CD4-positive, alpha-beta T cell (primary cell): Measurements from ENCODE around the gene GSTM1. TPM values are rescaled to one million over a fixed set of nuclear protein-coding genes. Genes with fewer than 3 reads are reported as not detected.

ENCODE experiments used
- ATAC-seq: fragments of 200-7000 bp; cut with Tn5 transposase; one replicate; pipeline ENCODE4 v1.10.0; 2022; ENCODE audit warnings: mild to moderate bottlenecking; ENCODE audit not compliant: poor library complexity
- CTCF ChIA-PET: fragments of 350-600 bp; sonication (Branson Sonifier 250); formaldehyde crosslinking; loops from one replicate; lab custom pipeline; 2021; ENCODE audit warnings: antibody characterized with exemption, inconsistent platforms; lab: Charles Lee
- POLR2A ChIA-PET: fragments of 350-600 bp; sonication (Branson Sonifier 250); formaldehyde crosslinking; loops from one replicate; lab custom pipeline; 2021; ENCODE audit warnings: antibody characterized with exemption, inconsistent platforms; lab: Charles Lee
- DNase-seq, 14 experiments: peaks; one replicate each; pipeline ENCODE4 v3.0.0-alpha.2; 2013 to 2020; ENCODE audit warnings: mixed read lengths in 2 of 14
- H3K27ac ChIP-seq, 2 donors: one replicate each; pipeline versions ENCODE4 v1.5.1 to v1.7.0; 2013; ENCODE audit warnings: low read length in 2 of 2, low read depth in 1 of 2, mild to moderate bottlenecking in 1 of 2
- H3K27me3 ChIP-seq, 2 experiments: 1 replicate in 1 of 2; 2 replicates in 1 of 2; pipeline versions ENCODE4 v1.6.1 to v1.7.0; 2013; ENCODE audit warnings: low read length in 2 of 2, control low read depth in 1 of 2, mild to moderate bottlenecking in 1 of 2, moderate library complexity in 1 of 2; ENCODE audit not compliant: insufficient read depth in 2 of 2, control insufficient read depth in 1 of 2
- H3K36me3 ChIP-seq: one replicate; pipeline ENCODE4 v1.6.1; 2013; ENCODE audit warnings: low read length, control low read depth; ENCODE audit not compliant: insufficient read depth
- H3K4me1 ChIP-seq: one replicate; pipeline ENCODE4 v1.6.1; 2013; ENCODE audit warnings: low read length, control low read depth; ENCODE audit not compliant: insufficient read depth
- H3K4me3 ChIP-seq: one replicate; pipeline ENCODE4 v1.5.1; 2013; ENCODE audit warnings: mild to moderate bottlenecking, low read length, moderate library complexity
- H3K9me3 ChIP-seq, 2 experiments: 1 replicate in 1 of 2; 2 replicates in 1 of 2; pipeline versions ENCODE4 v1.6.1 to v1.7.0; 2013; ENCODE audit warnings: low read length in 2 of 2, mild to moderate bottlenecking in 2 of 2, control low read depth in 1 of 2, moderate library complexity in 1 of 2; ENCODE audit not compliant: control insufficient read depth in 1 of 2, insufficient read depth in 1 of 2
- H3K27ac Mint-ChIP-seq: one replicate; pipeline ENCODE4 v1.8.0; 2020; ENCODE audit warnings: mixed read lengths
- H3K27me3 Mint-ChIP-seq: one replicate; pipeline ENCODE4 v1.8.0; 2021; ENCODE audit warnings: mixed read lengths
- H3K36me3 Mint-ChIP-seq: one replicate; pipeline ENCODE4 v1.8.0; 2021; ENCODE audit warnings: low read depth, mixed read lengths
- H3K4me1 Mint-ChIP-seq: one replicate; pipeline ENCODE4 v1.8.0; 2021; ENCODE audit warnings: low read depth, mixed read lengths
- H3K4me3 Mint-ChIP-seq: one replicate; pipeline ENCODE4 v1.8.0; 2020; ENCODE audit warnings: mild to moderate bottlenecking, mixed read lengths
- H3K9me3 Mint-ChIP-seq: one replicate; pipeline ENCODE4 v1.8.0; 2020; ENCODE audit warnings: mixed read lengths
- CTCF ChIP-seq: fragments of 200-600 bp; IDR thresholded peaks from one replicate; pipeline ENCODE4 v1.8.0; 2022; ENCODE audit warnings: antibody characterized with exemption, mild to moderate bottlenecking
- intact Hi-C, 2 experiments: fragments of 100-400 bp; cut with DNase I in 1 of 2; cut with micrococcal nuclease in 1 of 2; formaldehyde crosslinking; loops; one replicate each; pipeline versions ENCODE4 v1.15.1 to v1.9.0; 2023 to 2025; cut with DNase I, micrococcal nuclease
- total RNA-seq, 174 experiments: library from RNA in 2 of 174; stranded (reverse) in 2 of 174; gene quantifications; one replicate each; pipeline ENCODE4 v1.2.3 and lab custom pipeline; 2021 to 2026

The GSTM1 gene
- total RNA-seq, 2 experiments from 2014 or later: 31.9 to 36.2 TPM

- H3K4me3 Mint-ChIP-seq: no peak overlapping the region
- H3K9me3 Mint-ChIP-seq: no peaks in the 10 kb centered on the region
- H3K27ac Mint-ChIP-seq: no peak overlapping the region
- H3K4me1 Mint-ChIP-seq: peaks cover 18% of the 10 kb centered on the region
- H3K27me3 Mint-ChIP-seq: no peaks in the 10 kb centered on the region
- intact Hi-C loops: loop anchor here in 1 of 2 experiments (5.0 kb wide), 1 partner anchor 49 kb away; no protein-coding TSS in a partner anchor
- H3K36me3 ChIP-seq: no peaks in the 10 kb centered on the region
- CTCF ChIA-PET: interaction anchor here (0.9 kb wide), 1 partner anchor 21 kb away, joined by 3 read pairs; no protein-coding TSS in a partner anchor
- DNase-seq (peak in 1 of 14 experiments; percentile 1), ATAC-seq (no peak)
- peaks cover 44% of the 10 kb centered on the region for H3K36me3 Mint-ChIP-seq
- no peak for TF ChIP-seq CTCF
- H3K27ac ChIP-seq: no peak overlapping the region
- H3K9me3 ChIP-seq: no peaks in the 10 kb centered on the region
- no peaks in the 10 kb centered on the region for H3K27me3 ChIP-seq
- POLR2A ChIA-PET: no interaction called here
- no peak overlapping the region for H3K4me3 ChIP-seq
- peaks cover 4% of the 10 kb centered on the region for H3K4me1 ChIP-seq
Measured at GRCh38 chr1:109661391-109661790, 26.2 kb upstream of the GSTM1 start.

- no peaks in the 10 kb centered on the region for H3K27me3 Mint-ChIP-seq
- no peak for DNase-seq
- TF ChIP-seq CTCF: no peak
- intact Hi-C loops: loop anchor here in 1 of 2 experiments (5.0 kb wide), 1 partner anchor 52 kb away; no protein-coding TSS in a partner anchor
- Histone ChIP-seq H3K9me3 (no peaks in the 10 kb centered on the region), H3K27ac (no peak overlapping the region), H3K4me3 (no peak overlapping the region), H3K27me3 (no peaks in the 10 kb centered on the region), H3K36me3 (no peaks in the 10 kb centered on the region), H3K4me1 (peaks cover 20% of the 10 kb centered on the region)
- no peak overlapping the region for H3K27ac Mint-ChIP-seq
- ChIA-PET POLR2A (no interaction called here), CTCF (no interaction called here)
- no peaks in the 10 kb centered on the region for H3K9me3 Mint-ChIP-seq
- ATAC-seq: no peak
- H3K36me3 Mint-ChIP-seq: peaks cover 27% of the 10 kb centered on the region
- H3K4me1 Mint-ChIP-seq: peaks cover 17% of the 10 kb centered on the region
- H3K4me3 Mint-ChIP-seq: no peak overlapping the region
Measured at GRCh38 chr1:109664671-109665070, 22.9 kb upstream of the GSTM1 start.

- H3K27me3 ChIP-seq: no peaks in the 10 kb centered on the region
- no peaks in the 10 kb centered on the region for H3K9me3 Mint-ChIP-seq
- DNase-seq (peak; percentile 64 to 92 (median 80)), ATAC-seq (peak; percentile 100)
- H3K27ac Mint-ChIP-seq: peak within 1 kb of the TSS; percentile 52
- peaks cover 5% of the 10 kb centered on the region for H3K36me3 Mint-ChIP-seq
- peak within 1 kb of the TSS; percentile 87 for H3K4me3 Mint-ChIP-seq
- peaks cover 30% of the 10 kb centered on the region for H3K4me1 Mint-ChIP-seq
- no peaks in the 10 kb centered on the region for H3K36me3 ChIP-seq
- no peak for TF ChIP-seq CTCF
- ChIA-PET POLR2A (interaction anchor here (1.0 to 1.2 kb wide), 2 partner anchors 12 to 20 kb away, joined by 4 to 5 read pairs; partner anchors contain the start of genes GSTM1 and GSTM4), CTCF (no interaction called here)
- intact Hi-C loops: no loop called here
- peaks cover 22% of the 10 kb centered on the region for H3K4me1 ChIP-seq
- no peak within 1 kb of the TSS for H3K27ac ChIP-seq
- H3K27me3 Mint-ChIP-seq: no peaks in the 10 kb centered on the region
- peak within 1 kb of the TSS; percentile 52 for H3K4me3 ChIP-seq
- no peaks in the 10 kb centered on the region for H3K9me3 ChIP-seq
Measured at GRCh38 chr1:109667452-109668122, 20.0 kb upstream of the GSTM1 start, which contains the start of gene GSTM2. TSS of gene GSTM2 (plus strand) at chr1:109668057. CDS start at chr1:109668116, 59 bp downstream.
